SU-DHL-6 (cell line): ENCODE measurements around the gene HID1.

Source experiments
- CTCF ChIP-seq: fragments of 200-600 bp; sonication (generic); IDR thresholded peaks from one replicate; pipeline ENCODE4 v1.5.1; 2017; ENCODE audit warnings: antibody characterized with exemption, mild to moderate bottlenecking, low read length, moderate library complexity; ENCODE audit not compliant: insufficient read depth, poor library complexity, severe bottlenecking
- EZH2phosphoT487 ChIP-seq: fragments of 200-600 bp; sonication (generic), shearing (Covaris generic); conservative IDR thresholded peaks from 2 replicates; pipeline ENCODE4 v1.6.1; 2018; ENCODE audit warnings: mild to moderate bottlenecking, antibody characterized with exemption, low read length, moderate library complexity, mixed read lengths

GRCh38 chr17:74987418-74987908, 14.9 kb upstream of the HID1 start, which contains the start of gene CDR2L:
- TF ChIP-seq CTCF (no peak), EZH2phosphoT487 (no peak)
